Panc1 (cell line): ENCODE data around the gene SLC22A23. TPM values are rescaled to one million over a fixed set of nuclear protein-coding genes. Genes with fewer than 3 reads are reported as not detected.

ENCODE experiments used
- ATAC-seq: fragments of 200-7000 bp; cut with Tn5 transposase; 2 replicates; pipeline ENCODE4 v1.9.1; 2020; ENCODE audit warnings: mild to moderate bottlenecking, moderate library complexity
- BruUV-seq: library from RNA; stranded (reverse); fragments of 400-500 nt; replicated peaks from 2 replicates; lab custom pipeline; 2021; lab: Mats Ljungman, UMichigan
- CTCF ChIA-PET: fragments of 300-600 bp; sonication (Branson Sonifier 250); formaldehyde crosslinking; loops from one replicate; lab custom pipeline; 2022; ENCODE audit warnings: antibody characterized with exemption; lab: Charles Lee
- POLR2A ChIA-PET: fragments of 300-600 bp; sonication (Branson Sonifier 250); formaldehyde crosslinking; loops from one replicate; lab custom pipeline; 2022; ENCODE audit warnings: antibody characterized with exemption; lab: Charles Lee
- DNase-seq: peaks from one replicate; pipeline ENCODE4 v3.0.0-alpha.2; 2010; ENCODE audit warnings: low read depth, low spot score
- H3K27ac ChIP-seq: 2 replicates; pipeline ENCODE4 v1.5.1; 2011; ENCODE audit warnings: mild to moderate bottlenecking, low read length, inconsistent platforms
- H3K27me3 ChIP-seq: fragments of 200-500 bp; sonication (Bioruptor generic); 2 replicates; pipeline ENCODE4 v1.6.0; 2014; ENCODE audit warnings: low read length, inconsistent platforms; ENCODE audit not compliant: control insufficient read depth, insufficient read depth
- H3K36me3 ChIP-seq: fragments of 200-500 bp; sonication (Bioruptor generic); 2 replicates; pipeline ENCODE4 v1.5.1; 2014; ENCODE audit warnings: inconsistent platforms, mild to moderate bottlenecking, low read length, moderate library complexity; ENCODE audit not compliant: control insufficient read depth, insufficient read depth
- H3K4me1 ChIP-seq: 2 replicates; pipeline ENCODE4 v1.5.1; 2011; ENCODE audit warnings: inconsistent platforms, mild to moderate bottlenecking, low read length, moderate library complexity; ENCODE audit not compliant: control insufficient read depth, insufficient read depth
- H3K4me3 ChIP-seq, 2 experiments: 2 replicates each; pipeline ENCODE4 v1.5.1; 2011 to 2012; ENCODE audit warnings: low read depth in 2 of 2, low read length in 2 of 2, mild to moderate bottlenecking in 2 of 2, inconsistent platforms in 1 of 2, moderate library complexity in 1 of 2
- H3K9me3 ChIP-seq: fragments of 200-500 bp; sonication (Bioruptor generic); 2 replicates; pipeline ENCODE4 v1.5.1; 2014; ENCODE audit warnings: low read depth, mild to moderate bottlenecking, inconsistent platforms, low read length, moderate library complexity; ENCODE audit not compliant: control insufficient read depth, insufficient read depth
- CTCF ChIP-seq: fragments of 450-650 bp; IDR thresholded peaks from 2 replicates; pipeline ENCODE4 v1.5.1; 2017; ENCODE audit warnings: mild to moderate bottlenecking
- POLR2AphosphoS5 ChIP-seq: IDR thresholded peaks from 2 replicates; pipeline ENCODE4 v1.6.1; 2012; ENCODE audit warnings: mild to moderate bottlenecking, low read depth, low read length, moderate library complexity
- REST ChIP-seq, 2 experiments: IDR thresholded peaks; 2 replicates each; pipeline ENCODE4 v1.6.1; 2011 to 2012; ENCODE audit warnings: low read depth in 2 of 2, control low read depth in 1 of 2, low read length in 1 of 2, mild to moderate bottlenecking in 1 of 2, moderate library complexity in 1 of 2; ENCODE audit not compliant: insufficient read depth in 1 of 2
- SIN3A ChIP-seq: IDR thresholded peaks from 2 replicates; pipeline ENCODE4 v1.6.1; 2012; ENCODE audit warnings: low read depth, mild to moderate bottlenecking, low read length, moderate library complexity, borderline replicate concordance; ENCODE audit not compliant: insufficient read depth
- TCF7L2 ChIP-seq: IDR thresholded peaks from 2 replicates; pipeline ENCODE4 v1.6.1; 2011; ENCODE audit warnings: mild to moderate bottlenecking, low read depth, low read length, inconsistent platforms
- in situ Hi-C: cut with HindIII; loops from 2 replicates; pipeline ENCODE4 v1.10.0; 2016; ENCODE audit warnings: low sequenced_read_pairs, low pct_unique_long_range_greater_than_20kb
- intact Hi-C: fragments of 100-400 bp; cut with micrococcal nuclease; formaldehyde crosslinking; loops from one replicate; pipeline ENCODE4 v1.10.0; 2022; ENCODE audit not compliant: unreplicated experiment
- total RNA-seq: library from RNA; stranded (reverse); gene quantifications from one replicate; pipeline ENCODE4 v1.2.1, GENCODE V29; 2021; ENCODE audit not compliant: unreplicated experiment

The SLC22A23 gene
- total RNA-seq, 1 experiment from 2014 or later, result 4.5 TPM

- Histone ChIP-seq H3K9me3 (no peaks in the 10 kb centered on the region), H3K36me3 (no peaks in the 10 kb centered on the region), H3K27ac (no peak overlapping the region), H3K4me1 (no peaks in the 10 kb centered on the region), H3K27me3 (no peaks in the 10 kb centered on the region), H3K4me3 (no peak overlapping the region)
- ATAC-seq, result no peak
- DNase-seq, result no peak
- BruUV-seq, result no TSS peak
- TF ChIP-seq POLR2AphosphoS5, result no peak
- no peak for TF ChIP-seq TCF7L2
- no peak for TF ChIP-seq REST (IDR thresholded peaks at IDR 0.05; ENCODE audit: insufficient read depth in 1 of 2, low read depth in 2 of 2, low read length in 1 of 2)
- TF ChIP-seq SIN3A, result no peak
- TF ChIP-seq CTCF, result no peak
- ChIA-PET POLR2A (no interaction called here), CTCF (no interaction called here)
- in situ Hi-C loops, result no loop called here
- intact Hi-C loops, result no loop called here
These were observed 173.0 kb downstream of the SLC22A23 start for GRCh38 chr6:3283641-3284435.

GRCh38 chr6:3283241-3283640 is 173.6 kb downstream of the SLC22A23 start:
- TF ChIP-seq TCF7L2 (no peak), POLR2AphosphoS5 (no peak), SIN3A (no peak), CTCF (no peak), REST (IDR thresholded peaks at IDR 0.05; ENCODE audit: insufficient read depth in 1 of 2, low read depth in 2 of 2, low read length in 1 of 2) (no peak)
- no peak for ATAC-seq
- ChIA-PET CTCF (no interaction called here), POLR2A (no interaction called here)
- H3K4me3 ChIP-seq, result no peak overlapping the region
- no peaks in the 10 kb centered on the region for H3K36me3 ChIP-seq
- H3K9me3 ChIP-seq, result no peaks in the 10 kb centered on the region
- no peaks in the 10 kb centered on the region for H3K4me1 ChIP-seq
- in situ Hi-C loops (no loop called here), intact Hi-C loops (no loop called here)
- H3K27ac ChIP-seq, result no peak overlapping the region
- no peaks in the 10 kb centered on the region for H3K27me3 ChIP-seq
- no TSS peak for BruUV-seq
- no peak for DNase-seq
